ENCODE data around the gene SEMA5A.

GRCh38 chr5:9239071-9239470, 306.8 kb downstream of the SEMA5A start:
- TF ChIP-seq CTCF (IDR thresholded peaks at IDR 0.05) (no peak), POLR2A (IDR thresholded peaks at IDR 0.05) (no peak)
